HG03196 (cell line): ENCODE results near the gene FAT1.
"Not testable (repeated sequence)": the region's sequence is repeated elsewhere in the genome, so short reads cannot be mapped to it uniquely, and the experiment has no call there.

Experiments used
- ATAC-seq: cut with Tn5 transposase; IDR thresholded peaks from one replicate; pipeline ENCODE4 v1.9.1; 2021; ENCODE audit not compliant: unreplicated experiment

Gene FAT1

DNA sequence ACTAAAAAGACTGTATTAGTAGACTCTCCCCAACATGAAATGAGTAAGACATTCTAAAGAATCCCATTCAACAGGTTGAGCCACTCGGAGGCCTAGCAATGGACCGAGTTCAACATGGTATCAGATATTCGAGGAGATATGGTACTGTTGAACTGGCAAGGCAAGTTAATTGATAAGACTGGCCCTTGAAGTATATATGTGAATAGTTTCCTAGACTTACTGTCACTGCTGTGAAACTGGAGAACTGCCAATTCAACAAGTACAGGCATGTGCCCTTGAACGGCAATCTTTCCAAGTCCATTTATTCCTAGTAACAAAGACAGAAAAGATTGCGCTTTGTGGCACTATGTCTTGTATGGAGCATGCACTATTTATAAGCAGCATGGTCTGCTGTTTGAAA, 24.4 kb downstream of the FAT1 start:
- ATAC-seq = no peak

DNA sequence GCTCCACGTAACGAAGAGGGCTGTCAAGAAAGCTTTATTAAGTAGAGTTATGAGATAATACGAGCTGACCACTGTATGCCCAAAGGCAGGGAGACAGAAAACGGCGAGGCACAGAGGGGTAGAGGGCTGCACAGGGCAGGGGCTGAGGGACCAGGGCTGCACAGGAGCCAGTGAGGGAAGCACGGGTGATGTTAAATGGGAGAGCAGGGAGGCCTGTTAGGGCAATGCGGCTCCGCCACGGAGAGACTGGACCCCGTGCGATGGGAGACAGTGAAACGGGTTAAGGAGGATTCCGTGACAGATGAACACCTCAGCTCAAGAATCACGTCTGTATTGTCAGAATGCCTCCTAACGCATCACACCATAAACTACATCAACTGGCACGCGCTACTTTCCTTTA, 25.1 kb downstream of the FAT1 start:
- ATAC-seq = no peak

- no peak for ATAC-seq
Measured at GRCh38 chr4:186698028-186698427, 25.6 kb downstream of the FAT1 start.

DNA sequence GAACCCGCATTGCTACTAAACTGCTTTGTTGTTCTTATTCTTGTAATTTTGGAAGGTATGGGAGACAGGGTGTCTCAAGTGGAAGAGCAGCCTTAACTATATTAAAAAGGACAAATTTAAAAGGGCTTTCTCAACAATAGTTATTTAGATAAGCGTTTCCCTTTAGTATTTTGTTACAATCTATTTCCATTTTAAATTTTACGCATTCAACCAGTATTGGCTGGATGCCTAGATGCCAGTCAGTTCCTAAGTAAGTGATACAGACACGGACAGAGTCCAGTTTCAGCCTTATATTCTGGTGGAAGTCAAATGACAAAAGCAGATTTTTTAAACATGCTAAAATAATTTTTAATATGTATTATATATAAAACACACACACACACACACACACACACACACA, 28.3 kb downstream of the FAT1 start:
- ATAC-seq = no peak

DNA sequence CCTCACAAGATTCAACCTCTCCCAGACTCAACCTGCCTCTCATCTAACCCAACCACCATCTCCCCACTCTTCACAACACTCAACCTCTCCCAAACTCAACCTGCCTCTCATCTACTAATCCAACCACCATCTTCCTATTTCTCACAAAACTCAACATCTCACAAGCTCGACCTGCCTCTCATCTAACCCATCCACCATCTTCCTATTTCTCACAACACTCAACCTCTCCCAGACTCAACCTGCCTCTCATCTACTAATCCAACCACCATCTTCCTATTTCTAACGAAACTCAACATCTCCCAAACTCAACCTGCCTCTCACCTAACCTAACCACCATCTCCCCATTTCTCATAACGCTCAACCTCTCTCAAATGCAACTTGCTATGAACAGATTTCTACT, 29.8 kb downstream of the FAT1 start:
- no peak for ATAC-seq

DNA sequence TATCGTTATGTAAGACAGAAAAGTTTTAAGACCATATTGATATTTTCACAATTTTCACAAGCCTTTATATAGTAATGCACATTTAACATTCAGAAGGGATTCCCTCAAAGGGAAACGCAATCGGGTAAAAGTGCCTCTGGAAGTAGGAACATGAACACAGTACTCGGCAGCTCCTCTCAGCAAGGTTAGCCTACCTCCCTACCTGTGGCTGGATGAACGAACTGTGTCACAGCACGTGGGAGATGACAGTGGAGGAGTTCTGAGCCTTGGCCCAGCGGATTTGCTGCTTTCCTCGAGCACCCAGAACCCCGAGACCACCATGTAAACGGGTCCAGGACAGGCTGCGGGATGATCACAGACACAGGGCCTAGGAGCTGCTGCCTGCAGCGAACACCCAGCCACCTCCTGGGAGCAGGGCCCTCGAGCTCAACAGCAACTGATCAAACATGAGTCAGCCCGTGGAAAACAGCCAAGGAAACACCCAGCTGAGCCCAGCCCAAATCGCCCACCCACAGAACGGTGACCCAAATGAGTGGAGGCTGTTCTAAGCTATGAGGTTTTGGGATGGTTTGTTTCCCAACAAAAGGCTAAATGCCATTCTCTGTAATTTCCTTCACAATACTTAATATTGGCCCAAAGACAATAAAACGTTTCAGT, 30.4 kb downstream of the FAT1 start:
- no peak for ATAC-seq

DNA sequence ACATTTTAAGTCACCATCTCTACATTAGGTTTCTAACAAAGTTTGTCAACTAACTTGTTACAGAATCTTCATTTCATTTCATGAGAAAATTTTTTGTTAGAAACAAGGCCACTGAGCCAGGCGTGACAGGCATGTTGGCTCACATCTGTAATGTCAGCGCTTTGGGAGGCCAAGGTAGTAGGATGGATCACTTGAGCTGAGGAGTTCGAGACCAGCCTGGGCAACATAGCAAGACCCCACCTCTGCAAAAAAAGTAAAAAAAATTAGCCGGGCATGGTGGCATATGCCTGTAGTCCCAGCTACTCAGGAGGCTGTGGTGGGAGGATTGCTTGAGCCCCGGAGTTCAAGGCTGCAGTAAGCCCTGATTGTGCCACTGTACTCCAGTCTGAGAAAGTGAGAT, 32.3 kb downstream of the FAT1 start:
- no peak for ATAC-seq

DNA sequence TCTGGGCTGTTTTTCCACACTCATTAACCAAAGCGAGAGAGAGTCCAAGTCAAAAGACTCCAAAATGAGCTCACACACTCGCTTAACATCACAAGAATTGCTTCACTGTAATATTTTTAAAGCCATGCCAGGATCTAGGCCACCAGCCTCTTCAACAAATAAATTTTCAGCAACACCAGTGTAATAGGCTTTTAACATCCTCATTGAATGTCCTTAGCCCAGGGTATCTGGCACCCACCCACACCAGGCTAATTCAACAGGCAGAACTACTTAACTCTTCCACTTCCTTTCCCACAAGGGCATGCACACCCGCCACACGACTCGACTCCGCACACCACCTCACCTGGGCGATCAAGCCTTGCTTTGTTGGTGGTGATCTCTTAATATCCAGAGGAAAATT, 34.2 kb downstream of the FAT1 start:
- ATAC-seq = no peak

DNA sequence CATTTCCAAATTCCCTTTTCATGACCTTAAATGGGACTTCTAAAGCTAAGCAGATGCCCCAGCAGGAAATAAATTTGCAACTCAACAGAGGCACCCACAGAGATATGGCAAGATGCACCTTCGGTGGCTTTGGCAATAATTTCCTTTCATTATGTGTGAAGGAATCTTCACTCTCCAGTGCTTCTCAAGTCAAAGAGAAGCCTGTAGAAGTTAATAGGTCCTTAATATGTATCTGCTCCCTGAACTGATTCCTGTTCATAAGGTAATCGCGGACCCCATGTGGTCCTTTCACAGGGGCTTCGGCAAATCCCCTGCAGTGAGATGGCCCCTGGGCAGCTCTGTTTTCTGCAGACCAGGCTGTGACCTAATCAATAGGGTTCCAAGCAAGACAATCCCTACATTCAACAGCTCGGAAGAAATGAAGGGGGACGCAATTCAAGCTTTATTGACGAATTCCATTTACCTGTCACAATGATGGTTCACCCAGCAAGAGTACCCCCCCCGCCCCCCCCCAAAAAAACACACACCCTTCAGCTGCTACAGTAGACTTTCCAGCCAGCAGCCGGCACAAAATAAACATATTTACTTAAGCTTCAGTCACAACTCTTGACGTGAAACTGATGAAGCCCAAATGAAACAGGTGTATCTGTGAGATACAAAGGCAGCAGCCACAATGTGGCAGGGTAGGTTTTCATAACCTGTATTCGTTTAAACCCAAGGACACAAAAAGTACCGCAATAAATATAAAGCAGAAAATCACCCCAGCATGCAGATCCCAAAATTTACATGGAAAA, 35.3 kb downstream of the FAT1 start:
- ATAC-seq = no peak

DNA sequence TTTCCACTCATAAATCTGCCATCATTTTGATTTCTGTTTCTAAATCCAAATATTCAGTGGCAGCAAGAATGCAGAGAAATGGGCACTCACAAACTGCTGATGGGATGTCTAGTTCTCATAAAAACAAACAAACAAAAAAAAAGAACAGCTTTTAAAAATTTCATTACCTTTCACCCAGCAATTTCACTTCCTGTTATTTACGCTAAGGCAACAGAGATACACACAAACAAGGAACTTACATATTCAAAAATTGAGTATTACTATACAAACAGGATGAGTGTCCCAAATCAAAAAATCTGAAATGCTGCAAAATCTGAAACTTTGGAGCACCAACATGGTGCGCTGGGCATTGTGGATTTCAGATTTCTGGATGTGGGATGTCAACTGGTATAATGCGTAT, 36.4 kb downstream of the FAT1 start:
- ATAC-seq = no peak

GRCh38 chr4:186685767-186686183, 37.9 kb downstream of the FAT1 start:
- ATAC-seq = no peak

DNA sequence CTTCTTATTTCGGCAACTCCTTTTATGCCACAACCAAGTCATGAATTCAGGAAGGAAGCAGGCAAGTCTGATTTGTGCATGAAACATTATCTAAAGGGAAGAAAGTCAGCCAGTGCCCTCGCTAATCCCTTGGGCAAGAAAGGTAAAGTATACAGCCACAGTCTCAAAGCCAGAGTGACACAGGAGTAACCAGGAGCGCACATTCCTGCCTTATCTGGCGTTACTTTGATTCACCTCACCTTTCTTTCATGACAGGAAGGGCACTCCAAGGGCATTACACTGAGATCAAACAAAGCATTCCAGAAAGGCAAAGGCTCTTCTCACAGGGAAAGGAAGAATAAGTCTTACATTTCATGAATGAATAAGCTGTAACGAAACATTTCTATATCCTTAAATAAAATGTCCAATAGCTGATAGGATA, 38.8 kb downstream of the FAT1 start:
- no peak for ATAC-seq

- no peak for ATAC-seq
Measured at GRCh38 chr4:186684220-186684619, 39.4 kb downstream of the FAT1 start.

- no peak for ATAC-seq
Measured at GRCh38 chr4:186680641-186681040, 43.0 kb downstream of the FAT1 start.

DNA sequence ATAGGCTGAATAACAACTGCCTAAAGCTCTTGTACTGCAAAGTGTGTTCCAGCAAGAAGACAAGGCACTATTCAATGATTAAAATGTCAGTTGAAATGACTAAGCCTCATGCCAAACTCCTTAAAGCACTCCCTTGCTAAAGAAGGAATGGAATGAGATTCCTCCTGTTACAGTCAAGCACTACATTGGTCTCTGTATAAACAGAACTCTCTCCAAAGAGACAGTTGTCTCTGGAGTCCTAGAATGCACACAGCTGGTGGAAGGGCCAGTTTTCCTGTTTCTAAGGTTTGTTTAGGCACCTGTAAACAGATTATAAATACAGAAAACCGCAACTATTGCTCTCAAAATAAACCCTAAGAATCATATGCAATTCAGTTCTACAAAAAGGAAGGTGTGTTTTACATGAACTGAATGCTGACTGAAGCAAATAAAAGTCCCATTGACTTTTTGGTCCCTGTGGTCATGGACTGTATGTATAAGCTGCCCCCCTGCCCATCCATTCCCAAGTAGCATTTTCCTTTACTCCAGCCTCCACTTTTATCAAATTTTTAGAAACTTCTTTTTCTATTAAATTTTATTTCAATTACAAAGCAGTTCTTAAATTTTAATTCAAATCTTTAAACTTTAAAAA, 47.0 kb downstream of the FAT1 start:
- no peak for ATAC-seq

GRCh38 chr4:186669735-186670134, 53.9 kb downstream of the FAT1 start:
- no peak for ATAC-seq

- ATAC-seq = no peak
Measured at GRCh38 chr4:186669159-186669731, 54.4 kb downstream of the FAT1 start.

DNA sequence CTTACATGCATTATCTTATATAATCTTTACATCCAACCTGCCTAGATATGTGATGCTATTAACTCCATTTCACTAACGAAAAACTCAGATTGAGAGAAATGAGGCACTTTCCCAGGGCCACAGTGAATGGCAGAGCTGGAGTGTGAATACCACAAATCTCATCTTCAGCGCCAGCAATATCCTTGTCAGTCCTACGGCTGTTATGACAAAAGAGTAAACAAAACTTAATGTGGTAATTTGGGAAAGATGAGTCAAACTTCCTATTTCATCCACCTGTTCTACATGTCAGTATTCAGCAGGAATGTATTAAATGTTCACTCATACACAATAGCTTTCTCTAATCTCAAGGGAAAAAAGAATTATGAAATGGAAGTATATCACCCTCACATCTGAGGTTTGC, 56.9 kb downstream of the FAT1 start:
- ATAC-seq = no peak

- ATAC-seq = no peak
Measured at GRCh38 chr4:186666252-186666651, 57.4 kb downstream of the FAT1 start.

DNA sequence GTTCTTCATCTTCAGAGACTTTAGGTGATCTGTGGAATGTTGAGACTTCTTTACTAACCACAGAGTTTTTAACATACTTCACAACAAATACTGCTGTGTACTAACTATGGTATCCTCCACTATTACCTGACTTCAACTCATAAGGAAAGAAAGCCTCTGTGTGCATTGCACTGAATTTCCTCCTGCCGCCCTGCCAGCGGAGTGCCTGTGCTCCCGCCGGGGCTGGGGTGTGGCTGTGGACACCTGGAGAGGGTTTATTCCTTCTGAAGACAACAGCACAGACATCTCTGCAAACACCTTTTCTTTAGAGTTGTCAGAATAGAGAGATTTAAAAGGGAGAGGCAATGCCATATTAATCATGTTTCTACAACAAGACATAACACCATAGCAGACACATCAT, 63.3 kb downstream of the FAT1 start:
- ATAC-seq = no peak

- ATAC-seq = no peak
Measured at GRCh38 chr4:186659935-186660334, 63.7 kb downstream of the FAT1 start.

DNA sequence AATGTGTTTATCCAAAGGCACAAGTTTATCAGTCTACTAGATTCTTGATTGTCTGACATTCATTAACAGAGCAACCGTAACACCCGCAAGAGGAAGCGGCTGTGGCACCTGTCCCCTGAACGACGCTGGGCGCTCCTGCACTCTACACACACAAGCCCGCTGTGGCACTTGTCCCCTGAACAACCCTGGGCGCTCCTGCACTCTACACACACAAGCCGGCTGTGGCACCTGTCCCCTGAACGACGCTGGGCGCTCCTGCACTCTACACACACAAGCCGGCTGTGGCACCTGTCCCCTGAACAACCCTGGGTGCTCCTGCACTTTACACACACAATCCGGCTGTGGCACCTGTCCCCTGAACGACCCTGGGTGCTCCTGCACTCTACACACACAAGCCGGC, 64.2 kb downstream of the FAT1 start:
- ATAC-seq = not testable (repeated sequence)
